ENCODE results near the gene SMG1.
"Not testable (repeated sequence)": the region's sequence is repeated elsewhere in the genome, so short reads cannot be mapped to it uniquely, and the experiment has no call there.

Gene SMG1

GRCh38 chr16:18932243-18932987, 6.2 kb upstream of the SMG1 start:
- FAIRE-seq: no peak

- no peak for FAIRE-seq
These were observed 5.5 kb upstream of the SMG1 start for GRCh38 chr16:18931756-18932155.

- FAIRE-seq: not testable (repeated sequence)
These were observed 3.9 kb upstream of the SMG1 start for GRCh38 chr16:18930095-18930494.

GRCh38 chr16:18928073-18928472, 1.9 kb upstream of the SMG1 start:
- FAIRE-seq: not testable (repeated sequence)

GRCh38 chr16:18925215-18925985, 808 bp downstream of the SMG1 start:
- FAIRE-seq: not testable (repeated sequence)

GRCh38 chr16:18923935-18924334, 2.3 kb downstream of the SMG1 start:
- not testable (repeated sequence) for FAIRE-seq

GRCh38 chr16:18923124-18923523, 3.1 kb downstream of the SMG1 start:
- FAIRE-seq: not testable (repeated sequence)

- FAIRE-seq: not testable (repeated sequence)
These were observed 16.6 kb downstream of the SMG1 start for GRCh38 chr16:18909585-18909984.

- FAIRE-seq: not testable (repeated sequence)
These were observed 17.5 kb downstream of the SMG1 start for GRCh38 chr16:18908716-18909115.

- FAIRE-seq: not testable (repeated sequence)
These were observed 23.4 kb downstream of the SMG1 start for GRCh38 chr16:18902778-18903177.

- not testable (repeated sequence) for FAIRE-seq
These were observed 24.2 kb downstream of the SMG1 start for GRCh38 chr16:18902044-18902443.

- not testable (repeated sequence) for FAIRE-seq
These were observed 25.0 kb downstream of the SMG1 start for GRCh38 chr16:18901194-18901593.

- not testable (repeated sequence) for FAIRE-seq
These were observed 41.8 kb downstream of the SMG1 start for GRCh38 chr16:18884456-18884855.

- FAIRE-seq: not testable (repeated sequence)
These were observed 48.5 kb downstream of the SMG1 start for GRCh38 chr16:18877734-18878133.

- FAIRE-seq: not testable (repeated sequence)
These were observed 48.9 kb downstream of the SMG1 start for GRCh38 chr16:18877259-18877658.

- FAIRE-seq: not testable (repeated sequence)
These were observed 49.9 kb downstream of the SMG1 start for GRCh38 chr16:18876301-18876700.

- FAIRE-seq: not testable (repeated sequence)
These were observed 57.0 kb downstream of the SMG1 start for GRCh38 chr16:18869043-18869771.

- not testable (repeated sequence) for FAIRE-seq
These were observed 59.9 kb downstream of the SMG1 start for GRCh38 chr16:18866277-18866823.

GRCh38 chr16:18862891-18863290, 63.3 kb downstream of the SMG1 start:
- FAIRE-seq: not testable (repeated sequence)

GRCh38 chr16:18855196-18855595, 71.0 kb downstream of the SMG1 start:
- no peak for FAIRE-seq

GRCh38 chr16:18853694-18854093, 72.5 kb downstream of the SMG1 start:
- no peak for FAIRE-seq

- FAIRE-seq: no peak
These were observed 73.6 kb downstream of the SMG1 start for GRCh38 chr16:18852647-18853046.

- no peak for FAIRE-seq
These were observed 79.8 kb downstream of the SMG1 start for GRCh38 chr16:18846416-18846815.
